GM18507 (cell line): ENCODE data around the gene HEPN1.
A peak's percentile ranks its signal among the peaks of the same experiment; 100 is the strongest.

Experiments
- DNase-seq: peaks from one replicate; pipeline ENCODE4 v3.0.0; 2011; ENCODE audit warnings: low read depth; ENCODE audit not compliant: insufficient read length; ENCODE audit errors: extremely low spot score
- FAIRE-seq: peaks from 2 replicates; lab custom pipeline; 2011; peaks lifted over from hg19 to GRCh38; lab: Jason Lieb, UNC

The HEPN1 gene

DNA sequence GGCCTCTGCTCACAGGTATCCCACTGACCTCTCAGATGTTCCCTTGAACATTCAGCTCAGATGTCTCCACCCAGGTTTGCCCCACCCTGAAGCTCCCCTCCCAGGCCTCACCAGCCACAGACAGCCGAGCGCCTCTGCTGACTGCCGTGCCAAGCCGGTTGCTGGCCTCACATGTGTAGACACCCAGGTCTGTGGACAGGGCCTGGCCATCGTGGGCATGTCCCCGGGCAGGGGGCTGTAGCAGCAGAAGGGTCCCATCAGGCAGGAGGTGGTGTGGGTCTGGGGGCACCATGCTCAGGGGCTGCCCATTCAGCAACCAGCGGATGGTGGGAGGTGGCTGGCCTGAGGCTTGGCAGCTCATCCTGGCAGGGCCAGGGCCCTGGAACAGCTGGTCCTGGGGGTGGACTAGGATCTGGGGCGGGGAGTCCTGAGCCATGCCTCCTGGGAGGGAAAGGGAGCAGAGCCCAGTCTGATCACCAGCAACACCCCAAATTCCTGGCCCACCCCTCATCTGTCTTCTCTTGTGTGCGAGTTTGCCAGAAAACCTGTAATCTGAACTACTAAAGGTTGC lies 22.1 kb upstream of the HEPN1 start:
- FAIRE-seq (no peak), DNase-seq (no peak)

DNA sequence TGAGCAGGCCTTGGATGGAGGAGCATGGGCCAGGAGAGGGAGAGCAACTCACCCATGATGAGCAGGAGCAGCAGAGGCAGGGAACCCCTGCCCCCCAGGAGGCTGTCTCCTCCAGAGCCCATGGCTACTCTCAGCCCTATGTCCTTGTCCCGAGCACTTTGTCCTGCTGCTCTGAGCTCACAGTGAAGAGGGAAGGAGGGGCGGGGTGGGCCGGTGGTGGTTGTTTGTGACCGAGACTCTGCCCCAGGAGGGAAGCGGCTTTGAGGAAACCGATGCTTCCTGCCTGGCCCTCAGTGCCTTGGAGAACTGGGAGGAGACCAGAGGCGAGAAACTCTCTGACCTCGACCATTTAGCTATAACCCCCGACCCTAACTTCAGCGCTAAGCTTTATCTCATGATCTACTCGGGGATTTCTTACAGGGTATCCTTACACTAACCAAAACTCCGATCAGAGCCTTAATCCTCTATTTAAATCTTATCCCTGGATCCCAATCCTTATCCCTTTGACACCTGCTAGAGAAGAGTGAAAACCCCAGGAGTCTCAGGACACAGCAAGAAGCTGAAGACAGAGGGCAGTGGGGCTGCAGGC lies 21.3 kb upstream of the HEPN1 start, which contains the start of gene ROBO4:
TSS of gene ROBO4 (minus strand) at position 192 of the 589 bp plus-strand sequence. CDS start at position 122, 70 bp downstream.
- DNase-seq (no peak), FAIRE-seq (no peak)

DNA sequence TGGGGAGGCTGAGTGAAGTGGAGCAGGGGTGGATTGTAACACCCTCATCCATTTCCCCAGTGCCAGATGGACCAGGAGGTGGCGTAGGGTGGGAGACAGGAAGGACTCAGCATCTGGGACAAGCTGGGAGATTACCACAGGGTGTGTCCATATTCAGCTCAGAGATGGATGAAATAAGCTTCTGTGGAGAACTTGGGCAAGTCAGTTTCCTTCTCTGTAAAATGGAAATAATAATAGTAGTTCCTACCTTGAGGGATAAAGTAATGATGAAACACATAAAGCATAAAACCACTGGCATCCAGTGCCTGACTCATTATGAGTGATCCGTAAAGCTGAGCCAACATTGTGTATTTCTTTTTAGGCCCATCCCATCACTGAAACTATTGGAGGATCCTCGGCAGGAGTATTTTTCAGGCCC lies 20.8 kb upstream of the HEPN1 start:
- FAIRE-seq (no peak), DNase-seq (no peak)

DNA sequence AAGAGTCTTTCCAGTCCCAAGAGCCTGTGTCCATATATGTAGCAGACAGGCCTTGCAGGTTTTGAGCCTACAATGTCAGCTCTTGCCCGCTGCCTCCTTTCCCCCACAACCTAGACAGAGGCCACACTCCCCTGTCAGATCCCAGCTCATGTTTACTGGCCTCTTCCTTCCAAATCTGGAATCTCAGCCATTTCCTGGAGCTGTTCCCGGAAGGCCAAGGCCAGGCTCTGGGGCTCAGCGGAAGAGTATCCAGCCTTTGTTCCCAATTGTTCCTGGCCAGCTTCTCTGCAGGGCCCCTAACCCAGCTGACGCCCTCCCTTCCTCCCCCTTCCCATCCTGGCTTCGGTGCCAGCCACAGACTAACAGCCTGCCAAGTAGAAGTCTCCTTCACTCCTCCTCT lies 20.3 kb upstream of the HEPN1 start:
- FAIRE-seq = no peak
- DNase-seq = no peak

DNA sequence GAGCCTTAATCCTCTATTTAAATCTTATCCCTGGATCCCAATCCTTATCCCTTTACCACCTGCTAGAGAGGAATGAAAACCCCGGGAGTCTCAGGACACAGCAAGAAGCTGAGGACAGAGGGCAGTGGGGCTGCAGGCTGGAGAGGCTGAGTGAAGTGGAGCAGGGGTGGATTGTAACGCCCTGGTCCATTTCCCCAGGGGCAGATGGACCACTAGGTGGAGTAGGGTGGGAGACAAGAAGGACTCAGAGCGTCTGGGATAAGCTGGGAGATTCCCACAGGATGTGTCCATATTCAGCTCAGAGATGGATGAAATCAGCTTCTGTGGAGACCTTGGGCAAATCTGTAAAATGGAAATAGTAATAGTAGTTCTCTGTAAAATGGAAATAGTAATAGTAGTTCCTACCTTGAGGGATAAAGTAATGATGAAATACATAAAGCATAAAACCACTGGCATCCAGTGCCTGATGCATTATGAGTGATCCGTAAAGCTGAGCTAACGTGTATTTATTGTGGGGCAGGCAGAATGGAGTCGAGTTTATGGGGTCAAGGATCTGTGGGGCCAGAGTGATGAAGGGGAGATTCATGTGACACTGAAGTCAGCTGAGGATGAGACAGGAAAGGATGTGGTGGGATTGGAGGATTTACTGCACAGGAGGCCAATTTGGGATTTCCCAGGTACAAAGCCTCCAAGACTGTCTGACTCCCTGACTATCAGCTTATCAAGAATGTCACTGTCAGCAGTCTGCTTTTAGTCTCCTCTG lies 19.5 kb upstream of the HEPN1 start:
- no peak for DNase-seq
- FAIRE-seq = no peak

DNA sequence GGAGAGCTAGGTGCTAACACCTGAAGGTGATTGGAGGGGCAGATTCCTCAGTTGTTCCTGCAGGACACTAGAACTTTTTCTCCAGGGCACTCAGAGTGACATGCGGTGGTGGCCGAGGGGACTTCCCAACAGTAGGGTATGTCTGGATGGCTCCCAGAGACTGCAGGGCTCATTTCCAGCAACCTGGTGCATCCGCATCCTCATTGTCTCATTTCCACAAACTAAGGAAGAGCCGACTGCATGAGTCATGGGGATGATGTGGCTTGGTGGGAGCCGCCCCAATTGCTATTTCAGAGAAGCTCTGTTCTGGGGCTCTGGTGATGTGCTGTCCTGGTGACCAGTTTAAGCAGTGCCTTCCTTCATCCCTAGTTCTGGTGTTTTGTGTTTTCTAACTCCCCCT lies 18.6 kb upstream of the HEPN1 start:
- DNase-seq = no peak
- FAIRE-seq = no peak

DNA sequence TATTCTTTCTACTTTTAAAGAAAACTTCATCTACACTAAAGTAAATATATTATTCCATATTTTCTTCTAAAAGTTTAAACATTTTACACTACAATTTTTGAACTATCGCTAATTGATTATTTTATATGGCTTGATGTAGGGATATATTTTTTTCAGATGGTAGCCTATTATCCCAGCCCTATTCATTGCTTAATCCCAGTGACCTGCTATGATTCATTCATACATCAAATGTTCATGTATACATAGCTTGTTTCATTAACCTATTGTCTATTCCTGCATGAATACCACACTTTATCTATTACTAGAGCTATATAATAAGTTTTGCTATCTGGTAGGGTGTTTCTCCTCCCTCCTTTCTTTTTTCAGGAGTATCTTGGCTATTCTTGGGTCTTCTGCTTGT lies 16.4 kb upstream of the HEPN1 start:
- FAIRE-seq = no peak
- DNase-seq = no peak

DNA sequence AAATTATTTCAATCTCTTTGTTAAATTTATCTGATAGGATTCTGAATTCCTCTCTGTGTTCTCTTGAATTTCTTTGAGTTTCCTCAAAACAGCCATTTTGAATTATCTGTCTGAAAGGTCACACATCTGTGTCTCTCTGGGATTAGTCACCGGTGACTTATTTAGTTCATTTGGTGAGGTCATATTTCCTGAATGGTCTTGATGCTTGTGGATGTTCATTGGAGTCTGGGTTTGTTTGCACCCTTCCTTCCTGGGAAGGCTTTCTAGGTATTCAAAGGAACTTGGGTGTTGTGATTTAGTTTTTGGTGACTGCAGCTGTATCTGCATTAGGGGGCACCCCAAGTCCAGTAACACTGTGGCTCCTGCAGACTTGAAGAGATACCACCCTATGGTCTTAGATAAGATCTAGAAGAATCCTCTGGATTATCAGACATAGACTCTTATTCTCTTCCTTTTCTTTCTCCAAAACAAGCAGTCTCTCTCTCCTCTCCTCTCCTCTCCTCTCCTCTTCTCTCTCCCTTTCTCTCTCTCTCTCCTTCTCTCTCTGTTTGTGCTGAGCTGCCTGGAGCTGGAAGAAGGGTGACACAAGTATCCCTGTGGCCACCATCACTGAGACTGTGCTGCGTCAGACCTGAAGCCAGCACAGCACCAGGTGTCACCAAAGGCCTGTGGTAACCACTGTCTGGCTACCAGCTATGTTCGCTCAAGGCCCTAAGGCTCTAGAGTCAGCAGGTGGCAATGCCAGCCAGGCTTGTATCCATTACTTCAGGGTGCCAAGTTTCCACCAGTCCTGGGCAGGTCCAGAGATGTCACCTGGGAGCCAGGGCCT lies 3.3 kb upstream of the HEPN1 start:
- DNase-seq (no peak), FAIRE-seq (no peak)

DNA sequence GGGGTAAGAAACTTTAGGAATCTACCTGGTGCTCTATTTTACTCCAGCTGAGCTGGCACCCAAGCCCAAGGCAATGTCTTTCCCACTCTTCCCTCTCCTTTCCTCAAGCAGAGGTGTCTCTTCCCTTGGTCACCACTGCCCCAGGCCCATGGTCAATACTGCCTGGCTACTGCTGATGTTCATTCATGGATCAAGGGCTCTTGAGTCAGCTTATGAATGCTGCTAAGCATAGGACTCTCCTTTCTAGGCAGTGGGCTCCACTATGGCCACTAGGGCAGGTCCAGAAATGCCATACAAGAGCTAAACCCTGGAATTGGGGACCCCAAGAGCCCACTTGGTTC lies 2.7 kb upstream of the HEPN1 start:
- no peak for DNase-seq
- no peak for FAIRE-seq

DNA sequence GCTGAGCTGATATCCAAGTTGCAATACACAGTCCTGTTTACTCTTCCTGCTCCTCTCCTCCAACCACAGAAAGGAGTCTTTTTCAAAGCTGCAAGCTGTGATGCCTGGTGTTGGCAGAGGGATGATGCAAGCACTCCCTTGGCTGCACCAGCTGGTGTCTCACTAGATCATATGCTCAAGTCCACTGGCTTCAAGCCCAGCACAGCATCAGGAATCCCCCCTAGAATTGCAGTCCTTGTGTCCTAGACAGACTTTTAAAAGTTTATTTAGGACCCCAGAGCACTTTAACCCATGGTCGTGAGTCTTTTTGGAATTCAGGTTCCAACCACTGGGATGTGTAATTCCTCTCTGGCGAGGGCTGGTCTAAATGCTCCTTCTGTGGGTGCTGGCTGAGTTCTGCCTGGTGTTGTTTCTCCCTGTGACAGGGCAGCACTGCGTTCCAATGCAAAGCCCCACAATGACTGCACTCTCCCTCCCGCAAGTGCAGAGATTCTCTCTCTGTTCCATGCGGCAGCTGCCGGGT lies 1.9 kb upstream of the HEPN1 start:
- FAIRE-seq = no peak
- DNase-seq = no peak

DNA sequence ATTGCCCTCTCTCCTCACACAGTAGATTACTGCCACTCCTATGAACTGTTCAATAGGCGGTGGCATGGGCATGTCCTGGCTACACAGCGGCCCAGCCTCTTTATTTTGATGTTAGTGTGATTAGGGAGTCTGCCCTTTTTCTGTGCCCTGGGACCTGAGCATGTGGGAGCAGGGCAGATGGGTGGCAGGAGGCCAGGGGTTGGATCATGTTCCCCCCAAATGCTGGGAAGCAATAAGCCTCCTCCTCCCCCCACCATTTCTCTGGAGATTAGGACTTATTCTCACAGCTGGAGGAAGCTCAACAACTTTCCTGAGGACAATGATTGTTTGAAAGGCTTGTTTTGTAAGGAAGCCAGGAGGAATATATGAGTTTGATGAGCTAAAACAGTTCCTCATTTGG lies 848 bp downstream of the HEPN1 start:
- no peak for FAIRE-seq
- DNase-seq = no peak

DNA sequence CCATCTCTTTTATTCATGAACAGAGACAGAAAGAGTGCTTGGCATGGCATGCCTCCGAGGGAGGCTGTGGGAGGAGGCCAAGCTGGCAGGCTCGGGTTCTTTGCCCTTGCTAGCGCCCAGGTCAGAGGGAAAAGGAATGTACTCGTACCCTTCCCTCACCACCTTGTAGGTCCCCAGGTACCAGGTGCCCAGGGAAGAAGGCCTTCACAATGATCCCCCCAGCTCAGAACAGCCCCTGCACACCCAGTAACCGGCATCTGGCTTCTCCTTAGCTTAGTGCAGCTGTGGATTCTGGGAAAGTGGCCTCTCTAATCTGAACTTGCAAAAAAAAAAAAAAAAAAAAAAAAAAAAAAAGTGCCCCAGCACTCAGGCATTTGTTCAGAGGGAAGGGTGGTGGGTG lies 1.3 kb downstream of the HEPN1 start:
- no peak for DNase-seq
- FAIRE-seq = no peak

DNA sequence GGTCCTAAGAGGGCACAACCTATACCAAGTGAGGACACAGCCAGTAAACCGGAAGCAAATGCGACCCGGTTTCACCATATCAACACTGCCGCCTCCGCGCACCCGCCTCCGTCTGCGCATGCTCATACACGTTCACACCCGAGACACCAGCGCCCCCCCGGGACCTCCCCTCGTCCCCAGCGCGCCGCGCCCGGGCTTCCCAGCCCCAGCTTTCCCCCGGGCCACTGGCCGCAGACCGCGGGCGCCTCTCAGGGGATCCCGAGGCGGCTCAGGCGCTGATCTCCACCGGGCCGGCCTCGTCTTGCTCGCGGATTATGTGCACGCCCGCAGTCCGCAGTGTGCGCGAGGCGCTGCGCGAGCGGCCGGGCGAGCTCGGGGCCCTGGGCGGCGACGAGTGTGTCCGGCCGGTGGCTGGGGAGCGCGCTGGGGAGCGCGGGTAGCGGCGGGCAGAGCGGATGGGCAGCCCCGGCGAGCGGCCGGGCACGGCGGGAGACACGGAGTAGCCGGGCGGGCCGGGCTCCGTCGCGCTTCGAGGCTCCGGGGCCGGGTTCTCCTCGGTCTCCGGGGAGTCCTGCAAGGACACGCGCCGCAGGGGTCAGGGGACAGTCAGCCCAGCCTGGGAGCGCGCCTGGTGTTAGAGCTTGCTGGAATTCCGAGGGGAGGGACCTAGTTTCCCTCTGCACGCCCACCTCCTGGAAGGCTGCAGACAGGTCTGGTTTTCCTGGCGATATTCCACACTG lies 2.0 kb downstream of the HEPN1 start:
- DNase-seq = peak; percentile 51
- peak; percentile 70 for FAIRE-seq

DNA sequence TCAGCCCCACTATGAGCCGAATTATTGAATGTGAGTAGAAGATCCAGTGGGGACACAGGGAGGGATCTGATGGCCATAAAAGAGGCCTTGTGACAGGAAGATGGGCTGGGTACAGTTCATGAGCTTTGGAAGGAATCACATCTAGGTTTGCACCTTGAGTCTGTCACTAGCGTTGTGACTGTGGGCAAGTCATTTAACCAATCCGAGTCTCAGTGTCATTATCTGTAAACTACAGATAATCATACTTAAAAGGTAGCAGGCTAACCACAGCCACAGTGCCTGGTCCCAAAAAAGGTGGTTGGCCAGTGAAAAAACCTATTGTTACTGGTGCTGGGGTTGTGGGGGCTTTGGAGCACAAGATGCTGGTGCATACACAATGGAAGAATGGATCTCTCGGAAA lies 3.8 kb downstream of the HEPN1 start:
- FAIRE-seq (no peak), DNase-seq (no peak)

DNA sequence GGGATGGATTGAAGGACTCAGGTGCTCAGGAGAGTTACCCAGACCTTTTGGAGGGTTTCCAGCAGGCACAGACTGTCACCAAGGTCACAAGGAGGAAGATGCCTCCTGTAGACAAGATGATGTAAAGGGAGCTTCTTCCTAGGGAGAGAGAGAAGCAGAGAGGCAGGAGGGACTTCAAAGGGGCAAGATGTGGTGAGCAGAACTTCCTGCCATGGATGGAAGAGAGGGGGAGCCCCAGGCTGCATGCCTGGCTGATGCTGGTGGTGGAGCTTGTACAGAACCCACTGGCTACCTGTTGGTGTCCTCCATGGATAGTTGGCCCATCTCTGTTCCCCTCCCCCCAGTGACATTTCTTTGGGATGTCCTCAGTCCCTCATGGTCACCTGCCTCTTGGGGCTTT lies 4.2 kb downstream of the HEPN1 start:
- FAIRE-seq (no peak), DNase-seq (no peak)

DNA sequence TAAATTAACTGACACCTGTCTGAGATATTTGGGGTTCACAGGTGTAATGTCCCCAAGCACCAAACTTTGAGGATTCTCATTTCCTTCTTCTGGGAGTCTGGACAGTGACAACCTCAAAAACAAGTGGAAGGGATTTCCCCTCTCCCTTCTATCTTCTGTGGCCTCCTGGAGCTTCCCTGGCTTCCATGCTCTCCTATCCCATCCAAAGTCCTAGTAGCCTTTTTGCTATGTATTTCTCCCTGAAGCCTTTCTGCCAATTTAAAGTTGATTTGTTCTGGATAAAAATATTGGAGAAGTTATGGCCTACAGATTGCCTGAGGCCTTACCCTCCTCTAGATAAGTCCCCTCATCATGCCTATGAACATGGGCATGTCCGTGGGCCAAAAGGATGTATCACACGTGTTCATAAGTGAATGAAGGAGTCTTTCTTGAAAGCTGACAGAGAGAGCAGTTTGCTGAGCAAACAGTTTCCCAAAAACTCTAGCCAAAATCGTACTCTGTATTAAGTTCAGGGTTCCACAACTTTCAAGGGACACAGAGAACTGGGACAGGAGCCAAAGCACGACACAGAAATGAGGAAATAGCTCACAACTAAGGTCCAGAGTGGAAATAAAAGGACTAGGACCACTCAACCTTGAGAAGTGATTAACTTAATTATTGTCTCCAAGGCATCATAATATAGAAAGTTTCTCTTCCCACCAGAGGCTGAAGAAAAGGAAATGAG lies 10.1 kb downstream of the HEPN1 start:
- FAIRE-seq (no peak), DNase-seq (no peak)

DNA sequence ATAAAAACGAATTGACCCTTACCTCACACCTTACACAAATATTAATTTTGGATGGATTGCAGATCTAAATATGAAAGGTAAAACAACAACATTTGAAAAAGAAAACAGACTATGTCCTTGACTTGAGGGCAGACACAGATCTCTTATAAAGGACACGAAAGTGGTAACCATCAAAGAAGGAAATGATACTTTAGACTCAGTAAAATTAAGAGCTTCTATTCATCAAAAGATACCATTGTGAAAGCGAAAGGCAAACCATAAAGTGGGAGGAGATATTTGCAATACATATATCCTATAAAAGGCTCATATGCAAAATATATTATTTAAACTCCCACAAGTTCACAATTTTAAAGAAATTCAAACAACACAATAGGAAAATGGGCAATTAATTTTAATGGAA lies 11.7 kb downstream of the HEPN1 start:
- no peak for DNase-seq
- peak; percentile 75 for FAIRE-seq

DNA sequence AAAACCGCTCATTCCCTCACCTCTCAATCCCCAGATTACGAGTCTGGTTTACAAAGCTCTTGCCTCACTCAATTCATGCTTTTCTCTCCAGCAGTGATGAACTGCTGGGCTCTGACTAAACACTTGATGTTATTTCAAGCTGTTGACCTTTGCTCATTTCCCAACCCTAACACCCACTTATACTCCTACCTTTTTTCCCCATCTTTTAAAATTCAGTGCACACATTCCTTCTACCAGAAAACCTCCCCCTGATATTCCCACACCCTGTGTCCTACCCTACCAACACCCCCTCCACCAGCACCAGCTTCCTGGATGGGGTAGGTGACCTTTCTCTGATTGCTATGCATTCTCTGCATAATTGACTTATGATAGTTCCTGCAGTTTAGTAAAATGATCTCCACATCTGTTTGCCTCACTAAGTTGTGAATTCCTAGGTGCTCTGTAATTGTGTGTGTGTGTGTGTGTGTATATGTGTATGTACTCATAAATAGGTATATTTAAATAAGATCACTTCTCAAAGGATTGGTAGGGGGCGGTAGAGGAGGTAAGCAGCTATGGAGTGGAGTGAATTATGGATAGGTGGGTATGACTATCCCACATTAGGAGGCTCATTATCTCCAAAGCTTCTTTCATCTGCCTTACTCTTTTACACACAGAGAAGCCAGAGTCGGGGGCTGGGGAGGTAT lies 16.0 kb downstream of the HEPN1 start:
- FAIRE-seq = no peak
- no peak for DNase-seq
